ENCODE data around the gene PTPRB.

GRCh38 chr12:70559390-70559789, 77.8 kb downstream of the PTPRB start:
- no peak for TF ChIP-seq POLR2A (IDR thresholded peaks at IDR 0.05)
- TF ChIP-seq CTCF (IDR thresholded peaks at IDR 0.05) = no peak
- TF ChIP-seq POLR2AphosphoS5 (IDR thresholded peaks at IDR 0.05) = no peak
